ENCODE data around the gene GOLGA7B.

GOLGA7B gene

GRCh38 chr10:97821308-97822038, 28.2 kb upstream of the GOLGA7B start:
- DNase-seq (ENCODE audit: low read depth) = no peak
- H3K4me3 ChIP-seq (ENCODE audit: low read length) = no peak overlapping the region
- TF ChIP-seq CTCF (conservative IDR thresholded peaks at IDR 0.05; ENCODE audit: low read length) = no peak

GRCh38 chr10:97822261-97822687, 27.4 kb upstream of the GOLGA7B start:
- no peak overlapping the region for H3K4me3 ChIP-seq (ENCODE audit: low read length)
- no peak for DNase-seq (ENCODE audit: low read depth)
- TF ChIP-seq CTCF (conservative IDR thresholded peaks at IDR 0.05; ENCODE audit: low read length) = no peak

GRCh38 chr10:97823734-97824133, 25.9 kb upstream of the GOLGA7B start:
- DNase-seq (ENCODE audit: low read depth) = no peak
- TF ChIP-seq CTCF (conservative IDR thresholded peaks at IDR 0.05; ENCODE audit: low read length) = no peak
- H3K4me3 ChIP-seq (ENCODE audit: low read length) = no peak overlapping the region

GRCh38 chr10:97825020-97825760, 24.5 kb upstream of the GOLGA7B start:
- TF ChIP-seq CTCF (conservative IDR thresholded peaks at IDR 0.05; ENCODE audit: low read length) = no peak
- H3K4me3 ChIP-seq (ENCODE audit: low read length) = no peak overlapping the region
- no peak for DNase-seq (ENCODE audit: low read depth)

GRCh38 chr10:97826892-97827291, 22.8 kb upstream of the GOLGA7B start:
- H3K4me3 ChIP-seq (ENCODE audit: low read length) = no peak overlapping the region
- no peak for TF ChIP-seq CTCF (conservative IDR thresholded peaks at IDR 0.05; ENCODE audit: low read length)
- no peak for DNase-seq (ENCODE audit: low read depth)

- no peak for TF ChIP-seq CTCF (conservative IDR thresholded peaks at IDR 0.05; ENCODE audit: low read length)
- DNase-seq (ENCODE audit: low read depth) = peak; percentile 42
- no peak overlapping the region for H3K4me3 ChIP-seq (ENCODE audit: low read length)
Measured at GRCh38 chr10:97827702-97828291, 21.8 kb upstream of the GOLGA7B start.
